SU-DHL-6 (cell line): Measurements from ENCODE around the gene RARB.

Source experiments
- H2AFZ ChIP-seq: fragments of 200-600 bp; sonication (generic); 2 replicates; pipeline ENCODE4 v1.6.1; 2014; ENCODE audit warnings: low read depth, mild to moderate bottlenecking, moderate library complexity, mixed read lengths, antibody characterized with exemption, low read length; ENCODE audit not compliant: severe bottlenecking
- H3F3A ChIP-seq: fragments of 200-600 bp; shearing (Covaris generic); 2 replicates; pipeline ENCODE4 v1.6.0; 2016; ENCODE audit warnings: antibody characterized with exemption, mild to moderate bottlenecking; ENCODE audit not compliant: insufficient read depth
- H3K27ac ChIP-seq: fragments of 200-600 bp; sonication (generic); 2 replicates; pipeline ENCODE4 v1.5.1; 2016; ENCODE audit warnings: low read depth, mild to moderate bottlenecking, low read length, moderate library complexity, mixed read lengths
- H3K27me3 ChIP-seq: fragments of 200-600 bp; sonication (generic), shearing (Covaris generic); 2 replicates; pipeline ENCODE4 v1.6.0; 2014; ENCODE audit warnings: mild to moderate bottlenecking, low read length
- H3K36me3 ChIP-seq: fragments of 200-600 bp; sonication (generic); 2 replicates; pipeline ENCODE4 v1.6.1; 2014; ENCODE audit warnings: mild to moderate bottlenecking, low read length, mixed read lengths
- H3K4me2 ChIP-seq: fragments of 300-600, 200-600 bp; shearing (Covaris generic), sonication (generic); 2 replicates; pipeline ENCODE4 v1.6.0; 2014; ENCODE audit warnings: low read length, low read depth, mild to moderate bottlenecking; ENCODE audit not compliant: poor library complexity, severe bottlenecking
- H3K4me3 ChIP-seq: fragments of 200-600 bp; sonication (generic); 2 replicates; pipeline ENCODE4 v1.5.1; 2014; ENCODE audit warnings: antibody characterized with exemption, low read length, mild to moderate bottlenecking, mixed read lengths; ENCODE audit not compliant: insufficient read depth, poor library complexity, severe bottlenecking
- H3K79me2 ChIP-seq: fragments of 200-600 bp; sonication (generic); 2 replicates; pipeline ENCODE4 v1.6.1; 2014; ENCODE audit warnings: mild to moderate bottlenecking, low read length, moderate library complexity; ENCODE audit not compliant: insufficient read depth
- H3K9ac ChIP-seq: fragments of 200-600 bp; sonication (generic); 2 replicates; pipeline ENCODE4 v1.7.0; 2014; ENCODE audit warnings: mild to moderate bottlenecking, low read length
- H3K9me2 ChIP-seq: fragments of 200-600 bp; sonication (generic); replicated peaks from 2 replicates; pipeline ENCODE4 v1.6.1; 2014; ENCODE audit warnings: low read length; ENCODE audit not compliant: insufficient read depth
- H3K9me3 ChIP-seq: fragments of 200-600 bp; sonication (generic); 2 replicates; pipeline ENCODE4 v1.6.1; 2014; ENCODE audit warnings: low read length, mixed read lengths; ENCODE audit not compliant: insufficient read depth
- H4K20me1 ChIP-seq: fragments of 200-600 bp; sonication (generic); 2 replicates; pipeline ENCODE4 v1.6.1; 2014; ENCODE audit warnings: low read depth, mild to moderate bottlenecking, antibody characterized with exemption, low read length, moderate library complexity, mixed read lengths
- EZH2phosphoT487 ChIP-seq: fragments of 200-600 bp; sonication (generic), shearing (Covaris generic); conservative IDR thresholded peaks from 2 replicates; pipeline ENCODE4 v1.6.1; 2018; ENCODE audit warnings: mild to moderate bottlenecking, antibody characterized with exemption, low read length, moderate library complexity, mixed read lengths
- TF ChIP-seq, protein P1 (sequence below): fragments of 200-600 bp; sonication (generic); IDR thresholded peaks from one replicate; pipeline ENCODE4 v1.5.1; 2017; ENCODE audit warnings: antibody characterized with exemption, mild to moderate bottlenecking, low read length, moderate library complexity; ENCODE audit not compliant: insufficient read depth, poor library complexity, severe bottlenecking

The RARB gene

DNA sequence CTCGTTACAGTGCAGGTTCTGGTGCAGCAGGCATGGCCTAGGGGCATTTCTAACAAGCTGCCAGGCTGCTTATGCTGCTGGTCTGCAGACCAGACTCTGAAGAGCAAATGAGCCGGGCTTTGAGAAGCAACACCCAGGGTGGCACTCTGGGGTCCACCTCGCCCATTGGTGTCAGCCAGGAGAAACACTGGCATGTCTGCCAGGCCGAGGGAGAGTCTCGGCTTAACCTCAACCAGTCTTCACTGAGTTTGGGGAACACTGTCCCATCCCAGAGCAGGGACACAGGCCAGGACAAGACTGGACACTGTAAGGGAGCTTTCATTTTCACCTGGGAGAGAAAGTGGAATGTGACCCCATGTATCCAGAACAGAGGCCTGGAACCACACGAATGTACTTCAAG, 143.2 kb downstream of the RARB start:
- no peak overlapping the region for H3K27ac ChIP-seq
- H4K20me1 ChIP-seq: no peaks in the 10 kb centered on the region
- H3K4me2 ChIP-seq: no peak overlapping the region
- H3K9ac ChIP-seq: no peak overlapping the region
- no peaks in the 10 kb centered on the region for H3F3A ChIP-seq
- H3K9me2 ChIP-seq: no peaks in the 10 kb centered on the region
- no peaks in the 10 kb centered on the region for H3K9me3 ChIP-seq
- no peak for TF ChIP-seq EZH2phosphoT487
- TF ChIP-seq, protein P1, sequence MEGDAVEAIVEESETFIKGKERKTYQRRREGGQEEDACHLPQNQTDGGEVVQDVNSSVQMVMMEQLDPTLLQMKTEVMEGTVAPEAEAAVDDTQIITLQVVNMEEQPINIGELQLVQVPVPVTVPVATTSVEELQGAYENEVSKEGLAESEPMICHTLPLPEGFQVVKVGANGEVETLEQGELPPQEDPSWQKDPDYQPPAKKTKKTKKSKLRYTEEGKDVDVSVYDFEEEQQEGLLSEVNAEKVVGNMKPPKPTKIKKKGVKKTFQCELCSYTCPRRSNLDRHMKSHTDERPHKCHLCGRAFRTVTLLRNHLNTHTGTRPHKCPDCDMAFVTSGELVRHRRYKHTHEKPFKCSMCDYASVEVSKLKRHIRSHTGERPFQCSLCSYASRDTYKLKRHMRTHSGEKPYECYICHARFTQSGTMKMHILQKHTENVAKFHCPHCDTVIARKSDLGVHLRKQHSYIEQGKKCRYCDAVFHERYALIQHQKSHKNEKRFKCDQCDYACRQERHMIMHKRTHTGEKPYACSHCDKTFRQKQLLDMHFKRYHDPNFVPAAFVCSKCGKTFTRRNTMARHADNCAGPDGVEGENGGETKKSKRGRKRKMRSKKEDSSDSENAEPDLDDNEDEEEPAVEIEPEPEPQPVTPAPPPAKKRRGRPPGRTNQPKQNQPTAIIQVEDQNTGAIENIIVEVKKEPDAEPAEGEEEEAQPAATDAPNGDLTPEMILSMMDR: no peak
- H3K4me3 ChIP-seq: no peak overlapping the region
- H3K36me3 ChIP-seq: no peaks in the 10 kb centered on the region
- no peaks in the 10 kb centered on the region for H3K79me2 ChIP-seq
- H2AFZ ChIP-seq: no peak overlapping the region
- H3K27me3 ChIP-seq: no peaks in the 10 kb centered on the region

DNA sequence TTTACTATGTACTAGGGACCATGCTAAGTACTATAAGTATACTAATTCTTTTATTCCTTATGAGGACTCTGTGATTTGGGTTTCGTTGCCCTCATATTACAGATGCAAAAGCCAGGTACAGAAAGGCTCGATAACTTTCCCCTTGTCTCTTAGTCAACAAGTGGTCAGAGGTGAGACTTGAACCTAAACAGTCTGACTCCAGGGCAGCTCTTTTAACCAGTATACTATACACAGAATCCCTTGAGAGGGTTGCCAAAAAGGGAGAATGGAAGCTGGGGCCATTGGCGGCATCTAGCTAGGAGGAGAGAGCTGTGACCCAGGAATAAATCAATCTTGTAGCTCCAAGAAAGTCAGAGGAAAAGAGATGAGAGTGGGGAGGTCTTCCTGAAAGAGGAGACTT, 144.3 kb downstream of the RARB start:
- Histone ChIP-seq H3K4me2 (no peak overlapping the region), H3K9me2 (no peaks in the 10 kb centered on the region), H3K27me3 (no peaks in the 10 kb centered on the region), H4K20me1 (no peaks in the 10 kb centered on the region), H2AFZ (no peak overlapping the region), H3K9me3 (no peaks in the 10 kb centered on the region), H3K36me3 (no peaks in the 10 kb centered on the region), H3K4me3 (no peak overlapping the region), H3F3A (no peaks in the 10 kb centered on the region), H3K27ac (no peak overlapping the region), H3K79me2 (no peaks in the 10 kb centered on the region), H3K9ac (no peak overlapping the region)
- TF ChIP-seq EZH2phosphoT487: no peak
- TF ChIP-seq, protein P1: no peak

DNA sequence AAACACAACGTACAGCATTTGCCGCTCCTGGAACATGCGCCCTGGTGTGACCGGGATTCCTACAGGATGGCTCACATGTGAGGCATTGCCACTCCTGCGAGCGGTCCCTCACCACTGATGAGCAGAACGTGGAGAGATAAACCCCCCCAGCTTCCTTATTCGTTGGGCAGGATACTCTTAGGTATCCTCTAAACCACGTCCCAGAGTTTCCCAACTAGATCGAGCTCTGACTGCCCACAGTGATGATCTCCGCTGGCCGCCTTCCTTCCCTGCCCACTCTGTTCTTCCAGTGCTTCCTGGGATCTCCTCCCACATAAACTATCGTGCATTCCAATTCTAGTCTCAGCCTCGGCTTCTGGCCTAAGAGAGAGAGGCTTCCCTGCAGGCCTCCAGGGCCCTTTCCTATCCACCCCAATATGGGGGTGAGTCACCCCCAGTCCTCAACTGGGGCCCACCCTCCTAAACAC, 144.9 kb downstream of the RARB start:
- Histone ChIP-seq H3K4me3 (no peak overlapping the region), H3K9me3 (no peaks in the 10 kb centered on the region), H3K27me3 (no peaks in the 10 kb centered on the region), H3K9ac (no peak overlapping the region), H3K79me2 (no peaks in the 10 kb centered on the region), H3K9me2 (no peaks in the 10 kb centered on the region), H3K27ac (no peak overlapping the region), H4K20me1 (no peaks in the 10 kb centered on the region), H3K36me3 (no peaks in the 10 kb centered on the region), H3K4me2 (no peak overlapping the region), H3F3A (no peaks in the 10 kb centered on the region), H2AFZ (no peak overlapping the region)
- no peak for TF ChIP-seq EZH2phosphoT487
- TF ChIP-seq, protein P1: no peak
